HL-60 (cell line): Measurements from ENCODE around the gene CAMK1D.

Source experiments
- CTCF ChIP-seq: IDR thresholded peaks from one replicate; pipeline ENCODE4 v1.5.1; 2011; ENCODE audit warnings: low read length, control low read depth, inconsistent platforms; ENCODE audit not compliant: insufficient read depth
- GABPA ChIP-seq: IDR thresholded peaks from 2 replicates; pipeline ENCODE4 v1.6.1; 2012; ENCODE audit warnings: low read depth
- POLR2AphosphoS5 ChIP-seq: IDR thresholded peaks from 2 replicates; pipeline ENCODE4 v1.6.1; 2012; ENCODE audit warnings: low read depth
- TF ChIP-seq, protein P1 (sequence below): IDR thresholded peaks from 2 replicates; pipeline ENCODE4 v1.6.1; 2012; ENCODE audit warnings: low read depth; ENCODE audit not compliant: insufficient replicate concordance

GRCh38 chr10:12847361-12847975 lies 498.1 kb downstream of the CAMK1D start:
- TF ChIP-seq CTCF (no peak), POLR2AphosphoS5 (no peak), GABPA (no peak)
- TF ChIP-seq, protein P1, sequence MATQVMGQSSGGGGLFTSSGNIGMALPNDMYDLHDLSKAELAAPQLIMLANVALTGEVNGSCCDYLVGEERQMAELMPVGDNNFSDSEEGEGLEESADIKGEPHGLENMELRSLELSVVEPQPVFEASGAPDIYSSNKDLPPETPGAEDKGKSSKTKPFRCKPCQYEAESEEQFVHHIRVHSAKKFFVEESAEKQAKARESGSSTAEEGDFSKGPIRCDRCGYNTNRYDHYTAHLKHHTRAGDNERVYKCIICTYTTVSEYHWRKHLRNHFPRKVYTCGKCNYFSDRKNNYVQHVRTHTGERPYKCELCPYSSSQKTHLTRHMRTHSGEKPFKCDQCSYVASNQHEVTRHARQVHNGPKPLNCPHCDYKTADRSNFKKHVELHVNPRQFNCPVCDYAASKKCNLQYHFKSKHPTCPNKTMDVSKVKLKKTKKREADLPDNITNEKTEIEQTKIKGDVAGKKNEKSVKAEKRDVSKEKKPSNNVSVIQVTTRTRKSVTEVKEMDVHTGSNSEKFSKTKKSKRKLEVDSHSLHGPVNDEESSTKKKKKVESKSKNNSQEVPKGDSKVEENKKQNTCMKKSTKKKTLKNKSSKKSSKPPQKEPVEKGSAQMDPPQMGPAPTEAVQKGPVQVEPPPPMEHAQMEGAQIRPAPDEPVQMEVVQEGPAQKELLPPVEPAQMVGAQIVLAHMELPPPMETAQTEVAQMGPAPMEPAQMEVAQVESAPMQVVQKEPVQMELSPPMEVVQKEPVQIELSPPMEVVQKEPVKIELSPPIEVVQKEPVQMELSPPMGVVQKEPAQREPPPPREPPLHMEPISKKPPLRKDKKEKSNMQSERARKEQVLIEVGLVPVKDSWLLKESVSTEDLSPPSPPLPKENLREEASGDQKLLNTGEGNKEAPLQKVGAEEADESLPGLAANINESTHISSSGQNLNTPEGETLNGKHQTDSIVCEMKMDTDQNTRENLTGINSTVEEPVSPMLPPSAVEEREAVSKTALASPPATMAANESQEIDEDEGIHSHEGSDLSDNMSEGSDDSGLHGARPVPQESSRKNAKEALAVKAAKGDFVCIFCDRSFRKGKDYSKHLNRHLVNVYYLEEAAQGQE, result no peak
